Mucosa of descending colon (tissue), 3 donors: Measurements from ENCODE around the gene PAK6. TPM values are rescaled to one million over a fixed set of nuclear protein-coding genes. Genes with fewer than 3 reads are reported as not detected.

Experiments used
- ATAC-seq: fragments of 200-7000 bp; cut with Tn5 transposase; one replicate; pipeline ENCODE4 v1.9.1; 2020; ENCODE audit warnings: mild to moderate bottlenecking, moderate library complexity
- DNase-seq, 3 donors: peaks; one replicate each; pipeline ENCODE4 v3.0.0-alpha.2; 2020
- H3K36me3 ChIP-seq: fragments of 200-600 bp; one replicate; pipeline ENCODE4 v1.8.0; 2021; ENCODE audit warnings: low read depth, mild to moderate bottlenecking
- H3K4me1 ChIP-seq: fragments of 200-600 bp; one replicate; pipeline ENCODE4 v1.8.0; 2021; ENCODE audit warnings: low read depth, mild to moderate bottlenecking
- H3K4me3 ChIP-seq: fragments of 200-600 bp; one replicate; pipeline ENCODE4 v1.8.0; 2021; ENCODE audit warnings: mild to moderate bottlenecking
- H3K9me3 ChIP-seq: fragments of 200-600 bp; one replicate; pipeline ENCODE4 v1.8.0; 2021; ENCODE audit warnings: mild to moderate bottlenecking
- CTCF ChIP-seq: fragments of 200-600 bp; IDR thresholded peaks from one replicate; pipeline ENCODE4 v1.8.0; 2022; ENCODE audit warnings: antibody characterized with exemption, mild to moderate bottlenecking
- intact Hi-C, 2 donors: fragments of 100-400 bp; cut with DNase I in 1 of 2; cut with micrococcal nuclease in 1 of 2; formaldehyde crosslinking; loops; one replicate each; pipeline versions ENCODE4 v1.11.0 to v1.11.1; 2022; cut with DNase I, micrococcal nuclease
- total RNA-seq, 3 donors: library from RNA; stranded (reverse); fragmentation: NEBNext Ultra II Directional in 2 of 3; extraction: Animal tissue kit (Norgen Biotek cat#: 25700) in 2 of 3; gene quantifications; one replicate each; pipeline versions ENCODE4 v1.2.1 to v1.2.4, GENCODE V29; 2021 to 2023
- donor health status: DM: no; HTN: no; CAD: no; lungs with moderate emphysema.
- donor health status: DM: no; HTN: no; CAD: no.
- donor health status: DM: no; HTN: yes; CAD: no.

Gene PAK6
- total RNA-seq, 3 donors from 2014 or later, result 0.98 to 3.1 (median 2.7) TPM

- H3K9me3 ChIP-seq, result no peaks in the 10 kb centered on the region
- H3K36me3 ChIP-seq, result no peaks in the 10 kb centered on the region
- intact Hi-C loops, result no loop called here
- H3K4me3 ChIP-seq, result no peak overlapping the region
- DNase-seq (peak in 1 of 3 donors; percentile 14), ATAC-seq (no peak)
- H3K4me1 ChIP-seq, result peaks cover 5% of the 10 kb centered on the region
- TF ChIP-seq CTCF, result no peak
These were observed 73.7 kb downstream of the PAK6 start for GRCh38 chr15:40312370-40313158.

DNA sequence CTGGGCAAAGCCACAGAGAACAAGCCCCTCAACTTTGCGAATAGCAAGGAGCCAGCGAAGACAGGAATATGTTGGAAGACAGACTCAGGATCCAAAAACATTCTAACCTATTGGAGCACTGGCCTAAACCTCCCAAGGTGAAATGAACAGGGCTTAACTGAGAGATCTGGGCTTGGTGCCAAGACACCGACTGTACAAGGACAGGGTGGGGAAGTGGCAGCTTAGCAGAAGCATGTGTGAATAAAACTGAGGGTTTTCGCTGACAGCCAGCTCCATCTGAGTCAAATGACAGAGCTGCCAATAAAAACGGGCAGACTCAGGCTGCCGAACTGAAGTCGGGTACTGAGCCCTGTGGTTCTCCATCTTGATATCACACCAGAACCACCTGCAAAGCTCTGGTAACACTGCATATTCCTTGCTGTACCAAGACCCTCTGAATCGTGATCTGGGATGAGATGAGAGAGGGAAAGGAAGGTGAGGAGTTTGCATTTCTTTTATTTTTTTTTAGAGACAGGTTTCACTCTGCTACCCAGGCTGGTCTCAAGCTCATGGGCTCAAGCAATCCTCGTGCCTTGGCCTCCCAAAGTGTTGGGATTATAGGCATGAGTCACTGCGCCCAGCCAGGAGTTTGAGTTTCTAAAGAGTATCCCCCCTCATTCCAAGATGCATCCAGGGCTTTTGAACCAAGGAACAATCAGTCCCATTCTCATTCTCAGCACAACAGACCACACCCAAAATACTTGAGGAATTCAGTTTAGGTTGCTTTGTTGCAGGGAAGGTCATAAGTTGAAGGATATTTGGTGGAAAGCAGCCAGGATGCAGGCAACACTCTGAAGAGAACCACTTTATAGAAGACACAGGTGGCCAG is 74.9 kb downstream of the PAK6 start:
- TF ChIP-seq CTCF, result no peak
- Histone ChIP-seq H3K4me3 (no peak overlapping the region), H3K9me3 (no peaks in the 10 kb centered on the region), H3K36me3 (no peaks in the 10 kb centered on the region), H3K4me1 (peaks cover 5% of the 10 kb centered on the region)
- DNase-seq (peak in 2 of 3 donors; percentile 65 to 91), ATAC-seq (peak; percentile 86)
- intact Hi-C loops, result no loop called here

GRCh38 chr15:40314723-40315276 is 75.9 kb downstream of the PAK6 start:
- ATAC-seq, result no peak
- peaks cover 5% of the 10 kb centered on the region for H3K4me1 ChIP-seq
- no peak for TF ChIP-seq CTCF
- no peak for DNase-seq
- H3K4me3 ChIP-seq, result no peak overlapping the region
- H3K36me3 ChIP-seq, result no peaks in the 10 kb centered on the region
- H3K9me3 ChIP-seq, result no peaks in the 10 kb centered on the region
- intact Hi-C loops, result no loop called here

GRCh38 chr15:40316931-40317330 is 78.1 kb downstream of the PAK6 start:
- H3K9me3 ChIP-seq, result no peaks in the 10 kb centered on the region
- no peak overlapping the region for H3K4me3 ChIP-seq
- no peaks in the 10 kb centered on the region for H3K36me3 ChIP-seq
- peaks cover 5% of the 10 kb centered on the region for H3K4me1 ChIP-seq
- ATAC-seq (no peak), DNase-seq (no peak)
- intact Hi-C loops, result no loop called here
- no peak for TF ChIP-seq CTCF

GRCh38 chr15:40317580-40317979 is 78.7 kb downstream of the PAK6 start:
- Histone ChIP-seq H3K9me3 (no peaks in the 10 kb centered on the region), H3K4me3 (no peak overlapping the region), H3K36me3 (no peaks in the 10 kb centered on the region), H3K4me1 (peaks cover 8% of the 10 kb centered on the region)
- DNase-seq (no peak), ATAC-seq (no peak)
- intact Hi-C loops, result no loop called here
- TF ChIP-seq CTCF, result no peak
